Activated B cell treated with CpG ODN at 0.5 μM for 24 hours (primary cell): ENCODE data around the gene GPR142. TPM values are rescaled to one million over a fixed set of nuclear protein-coding genes. Genes with fewer than 3 reads are reported as not detected.

Source experiments
- ATAC-seq: fragments of 200-7000 bp; cut with Tn5 transposase; one replicate; pipeline ENCODE4 v1.10.0; 2021; ENCODE audit warnings: low read depth, mild to moderate bottlenecking, moderate library complexity
- CTCF ChIA-PET: fragments of 350-600 bp; sonication (Branson Sonifier 250); formaldehyde crosslinking; loops from one replicate; lab custom pipeline; 2021; ENCODE audit warnings: antibody characterized with exemption; lab: Charles Lee
- POLR2A ChIA-PET: fragments of 350-600 bp; sonication (Branson Sonifier 250); formaldehyde crosslinking; loops from one replicate; lab custom pipeline; 2021; ENCODE audit warnings: antibody characterized with exemption; lab: Charles Lee
- DNase-seq: peaks from one replicate; pipeline ENCODE4 v3.0.0; 2022
- H3K27ac Mint-ChIP-seq: one replicate; pipeline ENCODE4 v1.8.0; 2020; ENCODE audit warnings: mixed read lengths
- H3K27me3 Mint-ChIP-seq: one replicate; pipeline ENCODE4 v1.8.0; 2021; ENCODE audit warnings: mixed read lengths
- H3K36me3 Mint-ChIP-seq: one replicate; pipeline ENCODE4 v1.8.0; 2021; ENCODE audit warnings: low read depth, mixed read lengths
- H3K4me1 Mint-ChIP-seq: one replicate; pipeline ENCODE4 v1.8.0; 2021; ENCODE audit warnings: mixed read lengths
- H3K4me3 Mint-ChIP-seq: one replicate; pipeline ENCODE4 v1.8.0; 2020; ENCODE audit warnings: mild to moderate bottlenecking, mixed read lengths
- H3K9me3 Mint-ChIP-seq: one replicate; pipeline ENCODE4 v1.8.0; 2020; ENCODE audit warnings: mixed read lengths
- intact Hi-C: fragments of 100-400 bp; cut with micrococcal nuclease; formaldehyde crosslinking; loops from one replicate; pipeline ENCODE4 v1.15.1; 2024
- total RNA-seq: library from RNA; stranded (reverse); gene quantifications from 2 replicates; pipeline ENCODE4 v1.2.3, GENCODE V29; 2022
- TF ChIP-seq, protein P1 (sequence below): fragments of 200-600 bp; IDR thresholded peaks from one replicate; pipeline ENCODE4 v1.8.0; 2022; ENCODE audit warnings: antibody characterized with exemption, mild to moderate bottlenecking

Gene GPR142
- total RNA-seq, 1 donor from 2014 or later, result not detected

DNA sequence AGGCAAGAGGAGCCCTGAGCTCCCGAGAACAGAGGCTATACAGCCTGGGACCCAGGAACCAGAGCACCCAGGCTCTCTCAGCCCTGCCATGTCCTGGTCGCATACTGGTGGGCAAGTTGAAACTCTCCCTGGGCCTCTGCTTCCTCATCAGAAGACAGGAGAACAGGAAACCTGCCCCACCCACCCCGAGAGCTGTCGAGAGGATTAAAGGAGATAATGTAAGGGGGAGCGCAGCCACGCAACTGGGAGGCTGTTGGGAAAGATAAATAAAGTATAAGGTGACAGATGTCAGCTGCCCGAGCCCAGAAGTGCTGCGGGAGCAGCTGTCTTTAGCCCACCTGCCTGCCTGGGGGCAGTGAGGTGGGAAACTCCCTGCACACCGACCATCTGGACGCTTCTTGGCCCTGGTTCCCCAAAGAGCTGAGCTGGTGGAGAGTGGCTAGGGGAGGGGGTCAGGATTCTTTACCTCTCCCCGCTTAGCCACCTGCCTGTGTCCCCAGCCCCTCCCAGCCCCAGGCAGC is 34.5 kb upstream of the GPR142 start:
- DNase-seq (no peak), ATAC-seq (no peak)
- H3K9me3 Mint-ChIP-seq, result no peaks in the 10 kb centered on the region
- H3K4me1 Mint-ChIP-seq, result no peaks in the 10 kb centered on the region
- intact Hi-C loops, result no loop called here
- H3K27ac Mint-ChIP-seq, result no peak overlapping the region
- no peak overlapping the region for H3K4me3 Mint-ChIP-seq
- peaks cover 16% of the 10 kb centered on the region for H3K27me3 Mint-ChIP-seq
- TF ChIP-seq, protein P1, sequence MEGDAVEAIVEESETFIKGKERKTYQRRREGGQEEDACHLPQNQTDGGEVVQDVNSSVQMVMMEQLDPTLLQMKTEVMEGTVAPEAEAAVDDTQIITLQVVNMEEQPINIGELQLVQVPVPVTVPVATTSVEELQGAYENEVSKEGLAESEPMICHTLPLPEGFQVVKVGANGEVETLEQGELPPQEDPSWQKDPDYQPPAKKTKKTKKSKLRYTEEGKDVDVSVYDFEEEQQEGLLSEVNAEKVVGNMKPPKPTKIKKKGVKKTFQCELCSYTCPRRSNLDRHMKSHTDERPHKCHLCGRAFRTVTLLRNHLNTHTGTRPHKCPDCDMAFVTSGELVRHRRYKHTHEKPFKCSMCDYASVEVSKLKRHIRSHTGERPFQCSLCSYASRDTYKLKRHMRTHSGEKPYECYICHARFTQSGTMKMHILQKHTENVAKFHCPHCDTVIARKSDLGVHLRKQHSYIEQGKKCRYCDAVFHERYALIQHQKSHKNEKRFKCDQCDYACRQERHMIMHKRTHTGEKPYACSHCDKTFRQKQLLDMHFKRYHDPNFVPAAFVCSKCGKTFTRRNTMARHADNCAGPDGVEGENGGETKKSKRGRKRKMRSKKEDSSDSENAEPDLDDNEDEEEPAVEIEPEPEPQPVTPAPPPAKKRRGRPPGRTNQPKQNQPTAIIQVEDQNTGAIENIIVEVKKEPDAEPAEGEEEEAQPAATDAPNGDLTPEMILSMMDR, result no peak
- ChIA-PET CTCF (no interaction called here), POLR2A (no interaction called here)
- no peaks in the 10 kb centered on the region for H3K36me3 Mint-ChIP-seq

DNA sequence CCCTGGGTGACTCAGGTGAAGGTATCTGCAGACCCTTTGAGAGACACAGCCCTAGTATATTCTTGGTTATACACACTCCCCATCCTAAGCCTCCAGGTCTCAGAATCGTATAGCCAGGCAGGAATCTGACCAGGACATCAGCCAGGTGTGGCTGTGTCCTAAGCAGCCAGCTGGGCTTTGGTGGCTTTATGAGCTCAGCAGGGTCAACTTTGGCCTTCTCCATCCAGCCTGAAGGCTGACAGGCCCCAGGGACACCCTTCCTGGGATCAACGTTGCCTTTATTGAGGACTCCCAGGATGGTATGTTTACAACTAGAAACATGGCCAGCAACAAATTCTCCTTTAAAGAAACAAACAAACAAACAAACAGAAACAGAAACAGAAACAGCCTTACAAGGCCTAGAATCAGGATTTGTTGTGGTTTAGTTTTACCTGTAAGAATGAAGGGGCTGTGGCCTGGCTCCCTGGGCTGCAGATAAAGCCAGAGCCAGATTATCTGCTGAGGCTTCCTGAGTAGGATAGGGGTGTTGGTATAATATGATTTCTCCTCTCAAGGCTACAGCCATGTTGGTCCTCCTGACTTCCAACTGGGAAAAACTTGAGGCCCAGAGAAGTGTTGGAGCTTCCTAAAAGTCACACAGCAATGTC is 32.8 kb upstream of the GPR142 start:
- no peaks in the 10 kb centered on the region for H3K9me3 Mint-ChIP-seq
- intact Hi-C loops, result no loop called here
- H3K27ac Mint-ChIP-seq, result no peak overlapping the region
- ChIA-PET CTCF (no interaction called here), POLR2A (no interaction called here)
- DNase-seq (no peak), ATAC-seq (no peak)
- H3K27me3 Mint-ChIP-seq, result peaks cover 15% of the 10 kb centered on the region
- no peaks in the 10 kb centered on the region for H3K4me1 Mint-ChIP-seq
- TF ChIP-seq, protein P1, result no peak
- no peaks in the 10 kb centered on the region for H3K36me3 Mint-ChIP-seq
- H3K4me3 Mint-ChIP-seq, result no peak overlapping the region

DNA sequence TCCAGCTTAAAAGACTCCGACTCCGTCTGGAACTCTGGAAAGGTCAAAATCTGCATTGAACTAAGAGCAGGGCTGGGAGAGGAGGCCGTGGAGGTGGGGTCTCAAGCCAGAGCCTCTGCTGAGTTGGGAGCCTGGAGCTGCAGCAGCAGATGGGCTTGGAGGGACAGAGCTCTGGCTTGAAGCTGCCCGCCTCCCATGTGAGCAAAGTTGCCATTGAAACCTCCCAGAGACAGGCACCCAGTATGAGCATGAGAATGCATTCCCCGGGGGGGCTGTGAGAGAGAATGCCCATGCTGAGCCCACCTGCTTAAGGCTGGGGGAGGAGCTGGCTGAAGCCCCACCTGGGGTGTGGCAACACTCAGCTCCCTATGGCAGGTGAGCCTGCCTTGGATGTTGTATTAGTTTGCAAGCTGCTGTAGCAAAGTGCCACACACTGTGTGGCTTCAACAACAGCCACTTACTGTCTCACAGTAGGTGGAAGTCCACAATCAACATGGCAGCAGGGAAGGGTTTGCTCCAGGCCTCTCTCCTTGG is 31.7 kb upstream of the GPR142 start:
- peaks cover 12% of the 10 kb centered on the region for H3K27me3 Mint-ChIP-seq
- no peaks in the 10 kb centered on the region for H3K36me3 Mint-ChIP-seq
- TF ChIP-seq, protein P1, result no peak
- intact Hi-C loops, result no loop called here
- no peaks in the 10 kb centered on the region for H3K4me1 Mint-ChIP-seq
- ChIA-PET CTCF (no interaction called here), POLR2A (no interaction called here)
- no peak overlapping the region for H3K4me3 Mint-ChIP-seq
- no peak for ATAC-seq
- H3K27ac Mint-ChIP-seq, result no peak overlapping the region
- no peak for DNase-seq
- no peaks in the 10 kb centered on the region for H3K9me3 Mint-ChIP-seq

DNA sequence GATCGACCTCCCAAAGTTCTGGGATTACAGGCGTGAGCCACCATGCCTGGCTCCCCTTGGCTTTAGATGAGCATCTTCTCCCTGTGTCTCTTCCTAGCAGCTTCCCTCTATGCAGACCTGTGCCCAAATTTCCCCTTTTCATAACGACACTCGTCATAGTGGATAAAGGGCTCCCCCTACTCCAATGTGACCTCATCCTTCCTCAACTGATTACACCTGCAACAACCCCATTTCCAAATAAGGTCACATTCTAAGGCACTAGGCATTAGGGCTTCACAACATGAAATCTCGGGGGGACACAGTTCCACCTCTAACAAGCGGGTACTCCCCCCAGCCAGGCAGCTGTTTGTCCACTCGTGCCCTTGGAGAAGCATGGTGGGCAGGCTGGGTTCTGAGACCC is 31.0 kb upstream of the GPR142 start:
- CTCF ChIA-PET, result no interaction called here
- no peaks in the 10 kb centered on the region for H3K9me3 Mint-ChIP-seq
- intact Hi-C loops, result no loop called here
- POLR2A ChIA-PET, result no interaction called here
- TF ChIP-seq, protein P1, result no peak
- H3K4me3 Mint-ChIP-seq, result no peak overlapping the region
- no peaks in the 10 kb centered on the region for H3K4me1 Mint-ChIP-seq
- DNase-seq (no peak), ATAC-seq (no peak)
- no peak overlapping the region for H3K27ac Mint-ChIP-seq
- no peaks in the 10 kb centered on the region for H3K36me3 Mint-ChIP-seq
- H3K27me3 Mint-ChIP-seq, result peaks cover 6% of the 10 kb centered on the region

DNA sequence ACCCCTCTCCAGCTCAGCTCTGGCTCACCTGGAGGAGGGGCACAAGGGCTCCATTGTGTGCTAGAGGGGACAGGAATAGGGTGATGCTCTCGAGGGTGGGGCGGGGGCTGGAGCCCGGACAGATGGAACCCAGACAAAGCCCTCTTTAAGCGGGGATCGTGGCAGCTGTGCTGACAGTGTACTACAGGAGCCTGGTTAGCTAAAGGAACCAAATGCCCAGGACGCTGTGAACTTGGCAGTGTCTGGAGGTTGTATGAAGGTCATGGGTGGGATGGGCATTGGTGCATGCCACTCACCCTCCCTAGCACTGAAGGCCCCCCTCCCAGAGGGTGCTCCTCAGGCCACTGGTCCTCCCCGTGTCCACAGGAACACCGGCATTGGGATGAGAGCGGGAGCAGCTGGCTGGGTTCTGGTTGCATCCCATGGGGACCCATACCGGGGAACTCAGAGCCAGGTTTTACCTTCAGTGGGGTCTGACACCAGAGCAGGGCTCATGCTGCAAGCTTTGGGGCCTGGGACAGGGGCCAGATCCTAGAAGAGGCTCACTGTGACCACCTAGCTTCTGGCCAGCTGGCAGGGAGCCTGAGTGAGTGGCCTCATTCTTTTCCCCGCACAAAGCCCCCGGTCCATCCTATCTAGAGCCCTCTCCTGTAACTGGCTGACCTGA is 29.3 kb upstream of the GPR142 start:
- intact Hi-C loops, result no loop called here
- CTCF ChIA-PET, result no interaction called here
- no peak for ATAC-seq

More for the DNA sequence above, 29.3 kb upstream of the GPR142 start:
- POLR2A ChIA-PET, result no interaction called here
- Mint-ChIP-seq H3K27me3 (peaks cover 3% of the 10 kb centered on the region), H3K27ac (no peak overlapping the region), H3K4me1 (no peaks in the 10 kb centered on the region), H3K4me3 (no peak overlapping the region), H3K9me3 (no peaks in the 10 kb centered on the region), H3K36me3 (no peaks in the 10 kb centered on the region)
- TF ChIP-seq, protein P1, result no peak
- no peak for DNase-seq
